HepG2 (cell line): Measurements from ENCODE around the gene MAB21L4.

Experiments used
- MTA1 ChIP-seq: sonication (generic); formaldehyde crosslinking; IDR thresholded peaks from 2 replicates; pipeline ENCODE4 v1.4.0; 2020; ENCODE audit warnings: missing genetic modification reagents, mild to moderate bottlenecking, borderline replicate concordance
- NRL ChIP-seq: sonication (generic); formaldehyde crosslinking; IDR thresholded peaks from 2 replicates; pipeline ENCODE4 v1.5.0; 2020; ENCODE audit warnings: missing genetic modification reagents, mild to moderate bottlenecking, moderate library complexity, borderline replicate concordance
- SMC3 ChIP-seq: IDR thresholded peaks from 2 replicates; pipeline ENCODE4 v1.6.1; 2011; ENCODE audit warnings: low read length, improper control_type of control experiment
- TAF1 ChIP-seq: sonication (generic); formaldehyde crosslinking; IDR thresholded peaks from 2 replicates; pipeline ENCODE4 v1.4.0; 2020; ENCODE audit warnings: missing genetic modification reagents
- ZBTB7A ChIP-seq: sonication (generic); formaldehyde crosslinking; IDR thresholded peaks from 2 replicates; pipeline ENCODE4 v1.8.0; 2022; ENCODE audit warnings: mild to moderate bottlenecking, missing genetic modification reagents
- ZBTB7B ChIP-seq: sonication (generic); formaldehyde crosslinking; IDR thresholded peaks from 2 replicates; pipeline ENCODE4 v1.4.0; 2020; ENCODE audit warnings: missing genetic modification reagents
- ZFP41 ChIP-seq: sonication (generic); formaldehyde crosslinking; IDR thresholded peaks from 2 replicates; pipeline ENCODE4 v1.4.0; 2020; ENCODE audit warnings: mild to moderate bottlenecking, missing genetic modification reagents, borderline replicate concordance
- TF ChIP-seq, protein P1 (sequence below): sonication (generic); formaldehyde crosslinking; IDR thresholded peaks from 2 replicates; pipeline ENCODE4 v1.5.0; 2020; ENCODE audit warnings: missing genetic modification reagents
- TF ChIP-seq, protein P2 (sequence below): sonication (generic); formaldehyde crosslinking; IDR thresholded peaks from 2 replicates; pipeline ENCODE4 v1.5.0; 2020; ENCODE audit warnings: mild to moderate bottlenecking, missing genetic modification reagents, moderate library complexity
- TF ChIP-seq, protein P3 (sequence below): sonication (generic); formaldehyde crosslinking; IDR thresholded peaks from 2 replicates; pipeline ENCODE4 v1.9.0; 2021; ENCODE audit warnings: mild to moderate bottlenecking, missing genetic modification reagents
- TF ChIP-seq, protein P4 (sequence below): sonication (generic); formaldehyde crosslinking; IDR thresholded peaks from 2 replicates; pipeline ENCODE4 v1.5.0; 2020; ENCODE audit warnings: missing genetic modification reagents
- TF ChIP-seq, protein P5 (sequence below): sonication (generic); formaldehyde crosslinking; IDR thresholded peaks from 2 replicates; pipeline ENCODE4 v1.8.0; 2022; ENCODE audit warnings: mild to moderate bottlenecking, missing genetic modification reagents; ENCODE audit not compliant: insufficient replicate concordance

DNA sequence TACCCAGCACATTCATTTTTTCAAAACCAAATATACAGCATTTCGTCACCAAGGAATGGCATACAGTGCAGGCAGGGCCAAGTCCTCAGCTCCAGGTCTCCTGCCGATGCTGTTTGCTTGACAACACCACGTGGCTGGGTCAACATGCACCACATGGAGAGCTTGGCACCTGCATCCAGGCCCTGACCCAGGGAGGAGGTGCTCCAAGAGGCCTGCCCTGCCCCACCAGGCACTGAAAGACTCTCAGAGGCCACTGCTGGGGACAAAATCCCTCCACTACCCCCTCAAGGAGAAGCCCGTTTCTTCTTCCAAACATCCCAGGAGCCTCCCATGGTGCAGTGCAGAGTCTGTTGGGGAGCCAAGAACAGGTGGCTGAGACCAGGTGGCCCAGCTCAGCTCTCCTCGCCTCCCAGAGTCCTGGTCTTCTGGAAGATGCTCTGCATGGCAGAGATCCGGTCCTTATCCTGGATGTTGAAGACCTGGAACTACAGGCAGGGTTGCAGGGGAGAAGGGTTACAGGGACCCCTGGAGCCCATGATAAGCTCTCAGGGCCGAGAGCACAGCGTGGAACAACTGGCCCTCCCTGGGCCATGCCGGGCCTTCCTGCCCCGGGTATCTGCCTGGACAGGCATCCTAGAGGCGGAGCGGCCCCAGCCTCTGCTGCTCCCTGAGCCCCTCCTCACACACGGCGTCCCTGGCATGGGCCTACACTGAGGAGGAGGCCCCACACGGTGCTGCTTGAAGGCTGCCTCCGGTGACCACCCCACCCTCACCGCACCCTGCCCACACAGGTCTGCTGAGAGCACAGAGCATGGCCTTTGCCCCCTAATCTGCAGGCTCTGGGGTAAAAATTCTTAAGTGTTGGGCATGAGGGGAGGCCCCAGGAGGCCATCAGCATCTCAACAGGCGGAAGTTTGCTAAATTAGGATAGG is 9.0 kb downstream of the MAB21L4 start:
- TF ChIP-seq ZBTB7B (CRISPR knock-in tag) (no peak), TAF1 (CRISPR knock-in tag) (no peak), ZFP41 (no peak), NRL (no peak), ZBTB7A (CRISPR knock-in tag) (no peak), SMC3 (no peak), MTA1 (no peak)
- TF ChIP-seq, protein P1, sequence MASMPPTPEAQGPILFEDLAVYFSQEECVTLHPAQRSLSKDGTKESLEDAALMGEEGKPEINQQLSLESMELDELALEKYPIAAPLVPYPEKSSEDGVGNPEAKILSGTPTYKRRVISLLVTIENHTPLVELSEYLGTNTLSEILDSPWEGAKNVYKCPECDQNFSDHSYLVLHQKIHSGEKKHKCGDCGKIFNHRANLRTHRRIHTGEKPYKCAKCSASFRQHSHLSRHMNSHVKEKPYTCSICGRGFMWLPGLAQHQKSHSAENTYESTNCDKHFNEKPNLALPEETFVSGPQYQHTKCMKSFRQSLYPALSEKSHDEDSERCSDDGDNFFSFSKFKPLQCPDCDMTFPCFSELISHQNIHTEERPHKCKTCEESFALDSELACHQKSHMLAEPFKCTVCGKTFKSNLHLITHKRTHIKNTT (CRISPR knock-in tag) = no peak
- TF ChIP-seq, protein P2, sequence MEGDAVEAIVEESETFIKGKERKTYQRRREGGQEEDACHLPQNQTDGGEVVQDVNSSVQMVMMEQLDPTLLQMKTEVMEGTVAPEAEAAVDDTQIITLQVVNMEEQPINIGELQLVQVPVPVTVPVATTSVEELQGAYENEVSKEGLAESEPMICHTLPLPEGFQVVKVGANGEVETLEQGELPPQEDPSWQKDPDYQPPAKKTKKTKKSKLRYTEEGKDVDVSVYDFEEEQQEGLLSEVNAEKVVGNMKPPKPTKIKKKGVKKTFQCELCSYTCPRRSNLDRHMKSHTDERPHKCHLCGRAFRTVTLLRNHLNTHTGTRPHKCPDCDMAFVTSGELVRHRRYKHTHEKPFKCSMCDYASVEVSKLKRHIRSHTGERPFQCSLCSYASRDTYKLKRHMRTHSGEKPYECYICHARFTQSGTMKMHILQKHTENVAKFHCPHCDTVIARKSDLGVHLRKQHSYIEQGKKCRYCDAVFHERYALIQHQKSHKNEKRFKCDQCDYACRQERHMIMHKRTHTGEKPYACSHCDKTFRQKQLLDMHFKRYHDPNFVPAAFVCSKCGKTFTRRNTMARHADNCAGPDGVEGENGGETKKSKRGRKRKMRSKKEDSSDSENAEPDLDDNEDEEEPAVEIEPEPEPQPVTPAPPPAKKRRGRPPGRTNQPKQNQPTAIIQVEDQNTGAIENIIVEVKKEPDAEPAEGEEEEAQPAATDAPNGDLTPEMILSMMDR (CRISPR knock-in tag) = no peak
- TF ChIP-seq, protein P3, sequence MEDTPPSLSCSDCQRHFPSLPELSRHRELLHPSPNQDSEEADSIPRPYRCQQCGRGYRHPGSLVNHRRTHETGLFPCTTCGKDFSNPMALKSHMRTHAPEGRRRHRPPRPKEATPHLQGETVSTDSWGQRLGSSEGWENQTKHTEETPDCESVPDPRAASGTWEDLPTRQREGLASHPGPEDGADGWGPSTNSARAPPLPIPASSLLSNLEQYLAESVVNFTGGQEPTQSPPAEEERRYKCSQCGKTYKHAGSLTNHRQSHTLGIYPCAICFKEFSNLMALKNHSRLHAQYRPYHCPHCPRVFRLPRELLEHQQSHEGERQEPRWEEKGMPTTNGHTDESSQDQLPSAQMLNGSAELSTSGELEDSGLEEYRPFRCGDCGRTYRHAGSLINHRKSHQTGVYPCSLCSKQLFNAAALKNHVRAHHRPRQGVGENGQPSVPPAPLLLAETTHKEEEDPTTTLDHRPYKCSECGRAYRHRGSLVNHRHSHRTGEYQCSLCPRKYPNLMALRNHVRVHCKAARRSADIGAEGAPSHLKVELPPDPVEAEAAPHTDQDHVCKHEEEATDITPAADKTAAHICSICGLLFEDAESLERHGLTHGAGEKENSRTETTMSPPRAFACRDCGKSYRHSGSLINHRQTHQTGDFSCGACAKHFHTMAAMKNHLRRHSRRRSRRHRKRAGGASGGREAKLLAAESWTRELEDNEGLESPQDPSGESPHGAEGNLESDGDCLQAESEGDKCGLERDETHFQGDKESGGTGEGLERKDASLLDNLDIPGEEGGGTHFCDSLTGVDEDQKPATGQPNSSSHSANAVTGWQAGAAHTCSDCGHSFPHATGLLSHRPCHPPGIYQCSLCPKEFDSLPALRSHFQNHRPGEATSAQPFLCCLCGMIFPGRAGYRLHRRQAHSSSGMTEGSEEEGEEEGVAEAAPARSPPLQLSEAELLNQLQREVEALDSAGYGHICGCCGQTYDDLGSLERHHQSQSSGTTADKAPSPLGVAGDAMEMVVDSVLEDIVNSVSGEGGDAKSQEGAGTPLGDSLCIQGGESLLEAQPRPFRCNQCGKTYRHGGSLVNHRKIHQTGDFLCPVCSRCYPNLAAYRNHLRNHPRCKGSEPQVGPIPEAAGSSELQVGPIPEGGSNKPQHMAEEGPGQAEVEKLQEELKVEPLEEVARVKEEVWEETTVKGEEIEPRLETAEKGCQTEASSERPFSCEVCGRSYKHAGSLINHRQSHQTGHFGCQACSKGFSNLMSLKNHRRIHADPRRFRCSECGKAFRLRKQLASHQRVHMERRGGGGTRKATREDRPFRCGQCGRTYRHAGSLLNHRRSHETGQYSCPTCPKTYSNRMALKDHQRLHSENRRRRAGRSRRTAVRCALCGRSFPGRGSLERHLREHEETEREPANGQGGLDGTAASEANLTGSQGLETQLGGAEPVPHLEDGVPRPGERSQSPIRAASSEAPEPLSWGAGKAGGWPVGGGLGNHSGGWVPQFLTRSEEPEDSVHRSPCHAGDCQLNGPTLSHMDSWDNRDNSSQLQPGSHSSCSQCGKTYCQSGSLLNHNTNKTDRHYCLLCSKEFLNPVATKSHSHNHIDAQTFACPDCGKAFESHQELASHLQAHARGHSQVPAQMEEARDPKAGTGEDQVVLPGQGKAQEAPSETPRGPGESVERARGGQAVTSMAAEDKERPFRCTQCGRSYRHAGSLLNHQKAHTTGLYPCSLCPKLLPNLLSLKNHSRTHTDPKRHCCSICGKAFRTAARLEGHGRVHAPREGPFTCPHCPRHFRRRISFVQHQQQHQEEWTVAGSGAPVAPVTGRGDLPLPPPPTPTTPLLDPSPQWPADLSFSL (CRISPR knock-in tag) = no peak
- TF ChIP-seq, protein P4, sequence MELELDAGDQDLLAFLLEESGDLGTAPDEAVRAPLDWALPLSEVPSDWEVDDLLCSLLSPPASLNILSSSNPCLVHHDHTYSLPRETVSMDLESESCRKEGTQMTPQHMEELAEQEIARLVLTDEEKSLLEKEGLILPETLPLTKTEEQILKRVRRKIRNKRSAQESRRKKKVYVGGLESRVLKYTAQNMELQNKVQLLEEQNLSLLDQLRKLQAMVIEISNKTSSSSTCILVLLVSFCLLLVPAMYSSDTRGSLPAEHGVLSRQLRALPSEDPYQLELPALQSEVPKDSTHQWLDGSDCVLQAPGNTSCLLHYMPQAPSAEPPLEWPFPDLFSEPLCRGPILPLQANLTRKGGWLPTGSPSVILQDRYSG (CRISPR knock-in tag) = no peak
- TF ChIP-seq, protein P5, sequence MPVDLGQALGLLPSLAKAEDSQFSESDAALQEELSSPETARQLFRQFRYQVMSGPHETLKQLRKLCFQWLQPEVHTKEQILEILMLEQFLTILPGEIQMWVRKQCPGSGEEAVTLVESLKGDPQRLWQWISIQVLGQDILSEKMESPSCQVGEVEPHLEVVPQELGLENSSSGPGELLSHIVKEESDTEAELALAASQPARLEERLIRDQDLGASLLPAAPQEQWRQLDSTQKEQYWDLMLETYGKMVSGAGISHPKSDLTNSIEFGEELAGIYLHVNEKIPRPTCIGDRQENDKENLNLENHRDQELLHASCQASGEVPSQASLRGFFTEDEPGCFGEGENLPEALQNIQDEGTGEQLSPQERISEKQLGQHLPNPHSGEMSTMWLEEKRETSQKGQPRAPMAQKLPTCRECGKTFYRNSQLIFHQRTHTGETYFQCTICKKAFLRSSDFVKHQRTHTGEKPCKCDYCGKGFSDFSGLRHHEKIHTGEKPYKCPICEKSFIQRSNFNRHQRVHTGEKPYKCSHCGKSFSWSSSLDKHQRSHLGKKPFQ (CRISPR knock-in tag) = no peak
